Measurements from ENCODE around the gene FGF2.
"Not testable (repeated sequence)": the region's sequence is repeated elsewhere in the genome, so short reads cannot be mapped to it uniquely, and the experiment has no call there.

Gene FGF2

DNA sequence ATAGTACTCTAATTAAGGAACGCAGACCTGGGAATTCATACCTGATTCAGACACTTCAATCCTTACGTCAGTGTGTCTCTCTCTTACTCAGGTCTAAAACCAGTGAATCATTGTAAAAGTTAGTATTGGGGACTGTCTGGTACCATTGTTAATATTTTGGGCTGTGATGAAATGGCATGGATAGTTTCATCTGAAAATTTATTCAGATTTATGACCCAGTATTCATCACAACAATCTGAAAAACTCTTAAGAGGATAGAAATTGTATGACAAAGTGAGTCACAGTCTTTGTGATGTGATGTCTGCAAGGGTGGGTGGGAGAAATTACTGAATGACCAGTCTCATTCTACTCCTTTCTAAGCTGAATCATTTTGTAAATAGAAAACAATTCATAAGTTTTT lies 10.3 kb downstream of the FGF2 start:
- TF ChIP-seq, protein P1, sequence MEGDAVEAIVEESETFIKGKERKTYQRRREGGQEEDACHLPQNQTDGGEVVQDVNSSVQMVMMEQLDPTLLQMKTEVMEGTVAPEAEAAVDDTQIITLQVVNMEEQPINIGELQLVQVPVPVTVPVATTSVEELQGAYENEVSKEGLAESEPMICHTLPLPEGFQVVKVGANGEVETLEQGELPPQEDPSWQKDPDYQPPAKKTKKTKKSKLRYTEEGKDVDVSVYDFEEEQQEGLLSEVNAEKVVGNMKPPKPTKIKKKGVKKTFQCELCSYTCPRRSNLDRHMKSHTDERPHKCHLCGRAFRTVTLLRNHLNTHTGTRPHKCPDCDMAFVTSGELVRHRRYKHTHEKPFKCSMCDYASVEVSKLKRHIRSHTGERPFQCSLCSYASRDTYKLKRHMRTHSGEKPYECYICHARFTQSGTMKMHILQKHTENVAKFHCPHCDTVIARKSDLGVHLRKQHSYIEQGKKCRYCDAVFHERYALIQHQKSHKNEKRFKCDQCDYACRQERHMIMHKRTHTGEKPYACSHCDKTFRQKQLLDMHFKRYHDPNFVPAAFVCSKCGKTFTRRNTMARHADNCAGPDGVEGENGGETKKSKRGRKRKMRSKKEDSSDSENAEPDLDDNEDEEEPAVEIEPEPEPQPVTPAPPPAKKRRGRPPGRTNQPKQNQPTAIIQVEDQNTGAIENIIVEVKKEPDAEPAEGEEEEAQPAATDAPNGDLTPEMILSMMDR (conservative IDR thresholded peaks at IDR 0.05), result no peak
- H3K27ac ChIP-seq, result no peak overlapping the region

DNA sequence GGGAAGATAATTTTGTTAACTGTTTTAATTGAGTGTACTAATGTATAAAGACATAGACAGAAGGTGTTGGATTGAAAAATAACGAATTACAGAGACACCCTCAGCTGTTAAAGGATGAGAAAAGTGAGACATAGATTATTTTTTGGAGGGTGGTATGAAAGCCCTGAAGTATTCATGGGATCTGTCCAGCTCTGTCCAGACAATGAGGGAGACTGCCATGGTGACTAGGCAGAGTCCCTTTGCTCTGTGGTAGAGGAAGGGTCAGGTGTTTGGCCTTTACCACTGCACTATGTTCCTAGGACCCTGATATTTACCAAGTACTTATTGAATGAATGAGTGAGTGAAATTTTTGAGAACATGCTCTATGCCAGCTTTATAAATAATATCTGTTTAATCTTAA lies 11.4 kb downstream of the FGF2 start:
- TF ChIP-seq, protein P1 (conservative IDR thresholded peaks at IDR 0.05), result no peak
- no peak overlapping the region for H3K27ac ChIP-seq

DNA sequence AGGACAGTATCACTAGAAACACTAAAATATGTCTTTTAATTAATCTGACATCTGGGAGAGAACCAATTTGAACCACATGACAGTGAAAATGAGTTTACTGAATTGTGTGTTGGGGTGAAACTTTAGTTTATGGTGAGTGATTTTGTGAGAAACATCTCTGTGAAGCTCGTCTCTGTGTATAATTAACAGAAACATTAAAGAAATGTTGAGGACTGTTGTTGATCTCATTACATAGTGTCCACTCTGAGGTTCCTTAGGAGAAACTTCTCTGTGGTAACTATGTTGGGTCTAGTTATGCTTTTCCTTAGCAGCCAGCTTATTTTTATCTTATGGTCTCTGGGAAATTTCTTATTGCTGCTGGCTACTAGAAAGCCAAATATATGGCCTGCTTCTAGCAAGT lies 15.8 kb downstream of the FGF2 start:
- TF ChIP-seq, protein P1 (conservative IDR thresholded peaks at IDR 0.05), result no peak
- peak overlapping the region; percentile 45; the same call in 1 of the 2 replicates for H3K27ac ChIP-seq

DNA sequence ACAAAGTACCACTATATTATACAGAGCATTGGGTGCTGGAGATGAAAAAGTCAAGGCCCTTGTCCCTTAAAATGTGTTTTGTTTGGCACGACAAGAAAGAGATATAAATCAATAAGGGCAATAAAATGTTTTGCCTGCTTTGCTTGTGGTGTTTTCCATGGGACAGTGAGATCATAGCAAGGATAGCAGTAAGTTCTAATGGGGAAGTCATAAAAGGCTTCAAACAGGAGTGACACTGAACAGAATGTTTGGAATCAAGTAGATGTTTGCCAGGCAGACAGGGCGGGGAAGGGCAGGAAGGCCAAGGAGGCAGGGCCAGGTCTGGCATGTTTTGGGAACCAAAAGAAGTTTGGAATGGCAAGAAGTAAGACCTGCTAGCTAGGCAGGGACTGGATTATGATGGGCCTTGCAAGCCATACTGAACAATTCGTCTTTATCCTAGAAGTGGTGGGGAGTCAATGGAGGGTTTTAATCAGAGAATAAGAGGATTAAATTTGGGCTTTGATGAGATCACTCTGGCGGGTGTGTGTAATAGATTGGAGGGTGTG lies 16.4 kb downstream of the FGF2 start:
- TF ChIP-seq, protein P1 (conservative IDR thresholded peaks at IDR 0.05), result no peak
- peak overlapping the region; percentile 45; the same call in 1 of the 2 replicates for H3K27ac ChIP-seq

DNA sequence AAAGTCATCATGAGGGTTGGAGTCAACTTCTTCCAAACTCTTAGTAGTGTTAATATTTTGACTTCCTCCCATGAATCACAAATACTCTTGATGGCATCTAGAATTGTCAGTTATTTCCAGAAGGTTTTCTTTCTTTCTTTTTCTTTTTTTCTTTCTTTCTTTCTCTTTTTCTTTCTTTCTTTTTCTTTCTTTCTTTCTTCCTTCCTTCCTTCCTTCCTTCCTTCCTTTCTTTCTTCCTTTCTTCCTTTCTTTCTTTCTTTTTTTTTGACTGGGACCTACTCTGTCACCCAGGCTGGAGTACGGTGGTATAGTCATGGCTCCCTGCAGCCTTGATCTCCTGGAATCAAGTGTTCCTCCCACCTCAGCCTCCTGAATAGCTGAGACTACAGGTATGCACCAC lies 17.8 kb downstream of the FGF2 start:
- H3K27ac ChIP-seq, result not testable (repeated sequence)

DNA sequence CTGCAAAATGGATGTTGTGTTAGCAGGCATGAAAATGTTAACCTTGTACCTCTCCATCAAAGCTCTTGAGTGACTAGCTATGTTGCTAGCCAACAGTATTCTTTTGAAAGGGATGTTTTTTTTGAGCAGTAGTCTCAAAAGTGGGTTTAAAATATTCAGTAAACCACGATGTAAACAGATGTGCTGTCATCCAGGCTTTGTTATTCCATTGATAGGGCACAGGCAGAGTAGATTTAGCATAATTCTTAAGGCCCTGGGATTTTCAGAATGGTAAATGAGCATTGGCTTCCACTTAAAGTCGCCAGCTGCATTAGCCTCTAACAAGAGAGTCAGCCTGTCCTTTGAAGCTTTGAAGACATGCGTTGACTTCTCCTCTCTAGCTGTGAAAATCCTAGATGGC lies 18.4 kb downstream of the FGF2 start:
- no peak overlapping the region for H3K27ac ChIP-seq
- TF ChIP-seq, protein P1 (conservative IDR thresholded peaks at IDR 0.05), result no peak

DNA sequence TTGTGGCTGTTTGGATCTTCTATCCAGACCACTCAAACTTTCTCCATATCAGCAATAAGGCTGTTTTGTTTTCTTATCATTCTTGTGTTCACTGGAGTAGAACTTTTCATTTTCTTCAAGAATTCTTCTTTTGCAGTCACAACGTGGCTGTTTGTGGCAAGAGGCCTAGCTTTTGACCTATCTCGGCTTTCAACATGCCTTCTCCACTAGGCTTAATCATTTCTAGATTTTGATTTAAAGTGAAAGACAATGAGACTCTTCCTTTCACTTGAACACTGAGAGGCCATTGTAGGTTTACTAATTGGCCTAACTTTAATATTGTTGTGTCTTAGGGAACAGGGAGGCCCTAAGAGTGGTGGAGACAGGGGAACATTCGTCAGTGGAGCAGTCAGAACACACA lies 19.1 kb downstream of the FGF2 start:
- H3K27ac ChIP-seq, result no peak overlapping the region
- TF ChIP-seq, protein P1 (conservative IDR thresholded peaks at IDR 0.05), result no peak

DNA sequence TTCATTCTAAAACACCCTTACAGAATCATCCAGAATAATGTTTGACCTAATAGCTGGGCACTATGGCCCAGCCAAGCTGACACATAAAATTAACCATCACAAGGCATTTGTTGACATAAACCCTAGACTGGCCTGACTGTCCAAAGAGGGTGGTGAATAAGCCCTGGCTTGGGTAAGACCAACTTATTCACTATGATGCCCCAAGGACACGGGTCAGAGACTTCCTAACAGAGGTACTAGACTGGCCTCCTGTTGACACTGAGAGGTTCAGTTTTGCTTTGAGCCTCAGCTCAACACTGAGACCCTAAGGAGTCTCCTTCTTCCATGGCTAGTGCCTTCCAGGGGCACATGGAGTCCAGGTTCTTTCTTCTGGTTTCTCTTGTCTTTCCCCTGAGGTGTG lies 21.3 kb downstream of the FGF2 start:
- TF ChIP-seq, protein P1 (conservative IDR thresholded peaks at IDR 0.05), result no peak
- H3K27ac ChIP-seq, result no peak overlapping the region

DNA sequence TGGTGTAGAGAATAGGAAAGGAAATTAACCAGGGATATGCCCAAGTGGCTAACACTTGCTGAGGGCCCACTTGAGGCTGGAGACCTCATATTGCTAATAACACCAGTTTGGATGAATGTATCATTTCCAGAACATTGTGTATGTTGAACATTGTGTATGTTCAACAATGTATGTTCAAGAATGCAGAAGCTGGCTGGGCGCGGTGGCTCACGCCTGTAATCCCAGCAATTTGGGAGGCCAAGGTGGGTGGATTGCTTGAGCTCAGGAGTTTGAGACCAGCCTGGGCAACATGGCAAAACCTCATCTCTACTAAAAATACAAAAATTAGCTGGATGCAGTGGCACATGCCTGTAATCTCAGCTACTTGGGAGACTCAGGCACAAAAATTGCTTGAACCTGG lies 23.2 kb downstream of the FGF2 start:
- not testable (repeated sequence) for H3K27ac ChIP-seq
